ENCODE measurements around the gene GLDN.
"Not testable (repeated sequence)": the region's sequence is repeated elsewhere in the genome, so short reads cannot be mapped to it uniquely, and the experiment has no call there.

Gene GLDN

GRCh38 chr15:51444807-51445206 is 103.4 kb downstream of the GLDN start:
- Histone ChIP-seq H3K9me2 (replicated peaks; ENCODE audit: insufficient read depth, low read length) (no peaks in the 10 kb centered on the region), H3K36me3 (replicated peaks; ENCODE audit: insufficient read depth, low read length) (no peaks in the 10 kb centered on the region), H3K4me1 (ENCODE audit: low read length) (peaks cover 18% of the 10 kb centered on the region), H3F3A (ENCODE audit: insufficient read depth, low read length) (peaks cover 4% of the 10 kb centered on the region), H3K4me3 (ENCODE audit: low read length) (no peak overlapping the region), H3K9me3 (replicated peaks; ENCODE audit: insufficient read depth, low read length) (no peaks in the 10 kb centered on the region), H3K4me2 (ENCODE audit: low read depth, low read length) (no peak overlapping the region), H4K20me1 (ENCODE audit: insufficient read depth, low read length) (no peaks in the 10 kb centered on the region), H3K9ac (ENCODE audit: low read length) (no peak overlapping the region), H3K79me2 (ENCODE audit: low read length) (no peaks in the 10 kb centered on the region), H2AFZ (ENCODE audit: low read length) (no peak overlapping the region), H3K27me3 (replicated peaks; ENCODE audit: insufficient read depth, low read length) (peaks cover 9% of the 10 kb centered on the region; the same call in 1 of the 2 replicates), H3K27ac (ENCODE audit: low read length) (no peak overlapping the region)
- DNase-seq, result no peak
- TF ChIP-seq CTCF (IDR thresholded peaks at IDR 0.05; ENCODE audit: low read length), result no peak
- TF ChIP-seq EZH2 (optimal IDR thresholded peaks at IDR 0.05; ENCODE audit: low read depth, low read length), result no peak
- TF ChIP-seq EZH2phosphoT487 (IDR thresholded peaks at IDR 0.05; ENCODE audit: low read length), result no peak

- H4K20me1 ChIP-seq (ENCODE audit: insufficient read depth, low read length); H3K27ac ChIP-seq (ENCODE audit: low read length); H3K27me3 ChIP-seq (replicated peaks; ENCODE audit: insufficient read depth, low read length); H3K4me3 ChIP-seq (ENCODE audit: low read length); H3K9ac ChIP-seq (ENCODE audit: low read length); H3F3A ChIP-seq (ENCODE audit: insufficient read depth, low read length); H3K36me3 ChIP-seq (replicated peaks; ENCODE audit: insufficient read depth, low read length); H3K79me2 ChIP-seq (ENCODE audit: low read length); H2AFZ ChIP-seq (ENCODE audit: low read length); H3K9me2 ChIP-seq (replicated peaks; ENCODE audit: insufficient read depth, low read length); H3K9me3 ChIP-seq (replicated peaks; ENCODE audit: insufficient read depth, low read length): not testable (repeated sequence)
- Histone ChIP-seq H3K4me1 (ENCODE audit: low read length) (peaks cover 18% of the 10 kb centered on the region), H3K4me2 (ENCODE audit: low read depth, low read length) (peak overlapping the region; percentile 20; the same call in 1 of the 2 replicates)
- DNase-seq, result peak; percentile 74
Observed at GRCh38 chr15:51446029-51446744, 104.7 kb downstream of the GLDN start.

GRCh38 chr15:51447855-51448621 is 106.6 kb downstream of the GLDN start:
- Histone ChIP-seq H3F3A (ENCODE audit: insufficient read depth, low read length) (peaks cover 4% of the 10 kb centered on the region), H3K9ac (ENCODE audit: low read length) (no peak overlapping the region), H4K20me1 (ENCODE audit: insufficient read depth, low read length) (no peaks in the 10 kb centered on the region), H3K4me2 (ENCODE audit: low read depth, low read length) (no peak overlapping the region), H3K36me3 (replicated peaks; ENCODE audit: insufficient read depth, low read length) (no peaks in the 10 kb centered on the region), H3K79me2 (ENCODE audit: low read length) (no peaks in the 10 kb centered on the region), H3K9me3 (replicated peaks; ENCODE audit: insufficient read depth, low read length) (no peaks in the 10 kb centered on the region), H2AFZ (ENCODE audit: low read length) (no peak overlapping the region), H3K4me3 (ENCODE audit: low read length) (no peak overlapping the region), H3K9me2 (replicated peaks; ENCODE audit: insufficient read depth, low read length) (no peaks in the 10 kb centered on the region), H3K4me1 (ENCODE audit: low read length) (peaks cover 18% of the 10 kb centered on the region), H3K27ac (ENCODE audit: low read length) (no peak overlapping the region), H3K27me3 (replicated peaks; ENCODE audit: insufficient read depth, low read length) (peaks cover 9% of the 10 kb centered on the region; the same call in 1 of the 2 replicates)
- TF ChIP-seq CTCF (IDR thresholded peaks at IDR 0.05; ENCODE audit: low read length) (no peak), EZH2phosphoT487 (IDR thresholded peaks at IDR 0.05; ENCODE audit: low read length) (no peak), EZH2 (optimal IDR thresholded peaks at IDR 0.05; ENCODE audit: low read depth, low read length) (no peak)
- no peak for DNase-seq
